SH-SY5Y (cell line): Measurements from ENCODE around the gene HSD17B13.

Experiments used
- GATA2 ChIP-seq: IDR thresholded peaks from 2 replicates; pipeline ENCODE4 v1.6.1; 2011; ENCODE audit warnings: mild to moderate bottlenecking, low read depth, low read length
- GATA3 ChIP-seq: IDR thresholded peaks from 2 replicates; pipeline ENCODE4 v1.6.1; 2011; ENCODE audit warnings: low read depth, mild to moderate bottlenecking, low read length, moderate library complexity

DNA sequence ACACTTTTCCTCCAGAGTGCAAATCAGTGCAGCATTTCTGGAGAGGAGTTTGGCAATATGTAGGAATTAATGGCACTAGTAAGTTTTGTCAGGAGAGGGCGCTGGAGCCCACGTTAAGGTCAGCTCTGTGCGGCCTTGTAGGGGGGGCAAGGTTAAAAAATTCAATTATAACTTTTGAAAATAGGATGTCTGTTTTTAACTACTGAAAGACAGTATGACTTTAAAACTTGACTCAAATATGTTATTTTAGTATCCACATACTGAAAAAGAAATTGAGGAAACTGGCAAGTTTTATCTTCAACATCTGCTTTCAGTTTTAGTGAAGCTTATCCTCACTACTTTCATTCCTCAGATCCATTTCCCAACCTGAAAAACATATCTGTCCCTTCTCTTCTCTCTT is 30.9 kb upstream of the HSD17B13 start:
- TF ChIP-seq GATA2: no peak
- no peak for TF ChIP-seq GATA3
